Right atrium auricular region (tissue), 2 donors: ENCODE results near the gene CTNNBIP1. TPM values are rescaled to one million over a fixed set of nuclear protein-coding genes. Genes with fewer than 3 reads are reported as not detected.

Experiments
- DNase-seq: peaks from one replicate; pipeline ENCODE4 v3.0.0-alpha.2; 2019; ENCODE audit warnings: low spot score
- H3K27ac ChIP-seq, 2 donors: fragments of 200-600 bp; sonication (generic); 1 replicate in 1 of 2; 2 replicates in 1 of 2; pipeline ENCODE4 v1.5.1; 2016 to 2019
- H3K27me3 ChIP-seq, 2 donors: fragments of 200-600 bp; sonication (generic); one replicate each; pipeline versions ENCODE4 v1.5.1 to v1.6.0; 2017 to 2019
- H3K36me3 ChIP-seq: fragments of 200-600 bp; sonication (generic); one replicate; pipeline ENCODE4 v1.5.1; 2016
- H3K4me1 ChIP-seq, 2 donors: fragments of 200-600 bp; sonication (generic); one replicate each; pipeline versions ENCODE4 v1.5.1 to v1.6.0; 2017 to 2019
- H3K4me3 ChIP-seq, 2 donors: fragments of 200-600 bp; sonication (generic); 1 replicate in 1 of 2; 2 replicates in 1 of 2; pipeline ENCODE4 v1.5.1; 2017 to 2019; ENCODE audit warnings: mild to moderate bottlenecking in 1 of 2, moderate library complexity in 1 of 2
- H3K9me3 ChIP-seq, 2 donors: fragments of 200-600 bp; sonication (generic); one replicate each; pipeline ENCODE4 v1.5.1; 2019
- CTCF ChIP-seq, 2 donors: fragments of 200-600 bp; sonication (generic); IDR thresholded peaks; one replicate each; pipeline ENCODE4 v1.5.1; 2019; ENCODE audit warnings: antibody characterized with exemption in 2 of 2
- total RNA-seq, 2 donors: library from RNA; depleted of rRNA; stranded (reverse); fragments of >200 nt; gene quantifications; one replicate each; pipeline ENCODE4 v1.1.0, GENCODE V29; 2016

The CTNNBIP1 gene
- total RNA-seq, 2 donors from 2014 or later, result 22.3 to 31.9 TPM

GRCh38 chr1:9891207-9891606, 18.9 kb downstream of the CTNNBIP1 start:
- Histone ChIP-seq H3K9me3 (no peaks in the 10 kb centered on the region), H3K27ac (peak overlapping the region; percentile 17 to 76), H3K4me1 (peaks cover 0 to 56% of the 10 kb centered on the region in 2 donors), H3K4me3 (no peak overlapping the region), H3K36me3 (no peaks in the 10 kb centered on the region), H3K27me3 (no peaks in the 10 kb centered on the region)
- TF ChIP-seq CTCF (IDR thresholded peaks at IDR 0.05), result no peak
- no peak for DNase-seq

- Histone ChIP-seq H3K27ac (peak overlapping the region; percentile 66 to 76), H3K4me3 (no peak overlapping the region), H3K36me3 (no peaks in the 10 kb centered on the region), H3K9me3 (no peaks in the 10 kb centered on the region), H3K4me1 (peaks cover 0 to 64% of the 10 kb centered on the region in 2 donors), H3K27me3 (no peaks in the 10 kb centered on the region)
- no peak for TF ChIP-seq CTCF (IDR thresholded peaks at IDR 0.05)
- peak; percentile 62 for DNase-seq
Measured at GRCh38 chr1:9890224-9890731, 19.8 kb downstream of the CTNNBIP1 start.

GRCh38 chr1:9889411-9889810, 20.7 kb downstream of the CTNNBIP1 start:
- Histone ChIP-seq H3K9me3 (no peaks in the 10 kb centered on the region), H3K27ac (peak overlapping the region; percentile 66 to 76), H3K36me3 (no peaks in the 10 kb centered on the region), H3K4me3 (no peak overlapping the region), H3K4me1 (peaks cover 0 to 72% of the 10 kb centered on the region in 2 donors), H3K27me3 (no peaks in the 10 kb centered on the region)
- TF ChIP-seq CTCF (IDR thresholded peaks at IDR 0.05), result no peak
- DNase-seq, result no peak

- Histone ChIP-seq H3K27me3 (no peaks in the 10 kb centered on the region), H3K9me3 (no peaks in the 10 kb centered on the region), H3K4me3 (no peak overlapping the region), H3K27ac (peak overlapping the region in 1 of 2 donors; percentile 11), H3K36me3 (no peaks in the 10 kb centered on the region), H3K4me1 (peaks cover 0 to 78% of the 10 kb centered on the region in 2 donors)
- DNase-seq, result no peak
- TF ChIP-seq CTCF (IDR thresholded peaks at IDR 0.05), result no peak
Measured at GRCh38 chr1:9888886-9889285, 21.2 kb downstream of the CTNNBIP1 start.

- Histone ChIP-seq H3K27ac (peak overlapping the region; percentile 76 to 80), H3K4me3 (no peak overlapping the region), H3K27me3 (no peaks in the 10 kb centered on the region), H3K9me3 (no peaks in the 10 kb centered on the region), H3K36me3 (no peaks in the 10 kb centered on the region), H3K4me1 (peaks cover 0 to 81% of the 10 kb centered on the region in 2 donors)
- DNase-seq, result no peak
- no peak for TF ChIP-seq CTCF (IDR thresholded peaks at IDR 0.05)
Measured at GRCh38 chr1:9887070-9887469, 23.0 kb downstream of the CTNNBIP1 start.
